Measurements from ENCODE around the gene FGD1. TPM values are rescaled to one million over a fixed set of nuclear protein-coding genes. Genes with fewer than 3 reads are reported as not detected.

The FGD1 gene
- total RNA-seq, 2 donors from 2014 or later = 23.9 to 46.0 TPM

DNA sequence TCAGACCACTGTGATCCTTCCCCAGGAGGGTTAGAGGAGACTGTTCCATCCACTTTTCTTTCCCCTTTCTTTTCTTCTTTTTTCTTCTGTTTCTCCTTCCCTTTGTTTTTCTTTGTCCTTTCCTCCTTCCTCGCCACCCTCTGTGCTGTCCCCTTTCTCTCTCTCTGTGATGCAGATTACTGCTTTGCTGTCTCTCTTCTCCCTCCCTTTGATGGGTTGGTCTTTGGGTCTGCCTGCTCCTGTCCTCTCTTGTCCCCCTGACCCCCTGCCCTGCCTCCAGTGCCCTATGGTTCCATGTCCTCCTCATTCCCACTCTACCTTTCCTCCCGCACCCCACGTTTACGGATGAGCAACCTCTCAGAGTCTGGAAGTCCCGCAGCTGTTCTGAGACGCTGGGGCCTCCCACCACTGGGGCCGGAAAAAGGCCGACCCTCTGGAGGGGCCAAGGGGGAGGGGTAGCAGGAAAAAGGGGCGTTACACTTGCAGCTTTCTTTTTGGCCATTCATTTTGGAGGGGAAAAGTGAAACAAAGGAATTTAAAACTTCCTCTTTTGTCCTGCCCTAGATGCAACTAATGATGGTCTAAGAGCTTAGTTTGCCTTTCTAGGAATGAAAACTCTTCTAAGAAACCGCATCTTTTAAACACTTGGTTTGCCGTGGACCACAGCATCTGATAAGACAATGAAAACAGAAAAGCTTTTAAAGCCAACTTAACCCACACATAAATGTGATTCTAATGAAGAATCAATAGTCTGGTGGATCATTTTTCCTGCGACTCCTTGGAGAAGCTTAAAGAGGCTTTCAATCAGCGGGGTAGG lies 80.3 kb downstream of the FGD1 start:
- peak overlapping the region; percentile 64 for H3K27ac Mint-ChIP-seq
- no peak overlapping the region for H3K9ac ChIP-seq (ENCODE audit: extremely low read depth, low read length, poor library complexity, severe bottlenecking)
- no peaks in the 10 kb centered on the region for H3K27me3 ChIP-seq (ENCODE audit: control insufficient read depth, insufficient read depth, low read length, poor library complexity, severe bottlenecking)
- peak; percentile 66 for DNase-seq
- H3K9me3 ChIP-seq (ENCODE audit: control insufficient read depth, low read length) = no peaks in the 10 kb centered on the region
- no peaks in the 10 kb centered on the region for H3K4me1 ChIP-seq (ENCODE audit: control insufficient read depth, insufficient read depth, low read length)
- peak overlapping the region; percentile 22 for H3K4me3 Mint-ChIP-seq
- peaks cover 4% of the 10 kb centered on the region for H3K4me1 Mint-ChIP-seq
- no peak overlapping the region for H3K27ac ChIP-seq (ENCODE audit: low read depth, low read length)
- H3K9me3 Mint-ChIP-seq = peaks cover 66% of the 10 kb centered on the region
- no peak overlapping the region for H3K4me3 ChIP-seq (ENCODE audit: low read length)
- 61 to 80% methylated on average over 1 to 11 of the region's 13 CpGs for WGBS, 2 experiments (ENCODE audit: insufficient coverage in 1 of 2, insufficient read length in 1 of 2)
- H3K36me3 Mint-ChIP-seq (ENCODE audit: low read depth) = no peaks in the 10 kb centered on the region
- TF ChIP-seq, protein P1, sequence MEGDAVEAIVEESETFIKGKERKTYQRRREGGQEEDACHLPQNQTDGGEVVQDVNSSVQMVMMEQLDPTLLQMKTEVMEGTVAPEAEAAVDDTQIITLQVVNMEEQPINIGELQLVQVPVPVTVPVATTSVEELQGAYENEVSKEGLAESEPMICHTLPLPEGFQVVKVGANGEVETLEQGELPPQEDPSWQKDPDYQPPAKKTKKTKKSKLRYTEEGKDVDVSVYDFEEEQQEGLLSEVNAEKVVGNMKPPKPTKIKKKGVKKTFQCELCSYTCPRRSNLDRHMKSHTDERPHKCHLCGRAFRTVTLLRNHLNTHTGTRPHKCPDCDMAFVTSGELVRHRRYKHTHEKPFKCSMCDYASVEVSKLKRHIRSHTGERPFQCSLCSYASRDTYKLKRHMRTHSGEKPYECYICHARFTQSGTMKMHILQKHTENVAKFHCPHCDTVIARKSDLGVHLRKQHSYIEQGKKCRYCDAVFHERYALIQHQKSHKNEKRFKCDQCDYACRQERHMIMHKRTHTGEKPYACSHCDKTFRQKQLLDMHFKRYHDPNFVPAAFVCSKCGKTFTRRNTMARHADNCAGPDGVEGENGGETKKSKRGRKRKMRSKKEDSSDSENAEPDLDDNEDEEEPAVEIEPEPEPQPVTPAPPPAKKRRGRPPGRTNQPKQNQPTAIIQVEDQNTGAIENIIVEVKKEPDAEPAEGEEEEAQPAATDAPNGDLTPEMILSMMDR (conservative IDR thresholded peaks at IDR 0.05) = no peak
- no peaks in the 10 kb centered on the region for H3K27me3 Mint-ChIP-seq (ENCODE audit: insufficient read depth)
- H3K36me3 ChIP-seq (ENCODE audit: control insufficient read depth, insufficient read depth, low read length) = no peaks in the 10 kb centered on the region

DNA sequence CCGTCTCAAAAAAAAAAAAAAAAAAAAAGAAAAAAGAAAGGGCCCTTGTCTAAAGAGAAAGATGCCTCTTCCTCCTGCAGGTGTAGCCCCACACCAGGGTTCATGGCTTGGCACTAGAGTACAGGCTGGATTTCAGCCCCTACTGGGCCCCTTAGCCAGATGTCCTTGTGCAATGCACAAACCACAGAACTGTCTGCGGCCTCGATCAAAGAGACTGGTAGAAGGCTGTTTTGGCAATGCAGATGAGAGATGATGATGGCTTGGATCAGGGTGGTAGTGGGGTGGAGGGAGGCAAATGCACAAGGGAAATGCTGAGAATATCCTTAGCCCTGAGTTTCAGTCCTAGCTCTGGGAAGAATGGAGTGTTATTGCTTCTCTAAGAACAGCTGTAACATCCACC lies 82.3 kb downstream of the FGD1 start:
- H3K36me3 ChIP-seq (ENCODE audit: control insufficient read depth, insufficient read depth, low read length) = no peaks in the 10 kb centered on the region
- H3K4me1 ChIP-seq (ENCODE audit: control insufficient read depth, insufficient read depth, low read length) = no peaks in the 10 kb centered on the region
- Mint-ChIP-seq H3K4me1 (peaks cover 4% of the 10 kb centered on the region), H3K4me3 (no peak overlapping the region), H3K36me3 (ENCODE audit: low read depth) (no peaks in the 10 kb centered on the region), H3K9me3 (peaks cover 60% of the 10 kb centered on the region), H3K27me3 (ENCODE audit: insufficient read depth) (no peaks in the 10 kb centered on the region), H3K27ac (no peak overlapping the region)
- TF ChIP-seq, protein P1 (conservative IDR thresholded peaks at IDR 0.05) = no peak
- no peak for DNase-seq
- no peak overlapping the region for H3K4me3 ChIP-seq (ENCODE audit: low read length)
- WGBS, 2 experiments (ENCODE audit: insufficient coverage in 1 of 2, insufficient read length in 1 of 2) = 98 to 100% methylated on average over 1 to 3 of the region's 3 CpGs
- no peaks in the 10 kb centered on the region for H3K9me3 ChIP-seq (ENCODE audit: control insufficient read depth, low read length)
- no peak overlapping the region for H3K27ac ChIP-seq (ENCODE audit: low read depth, low read length)
- no peaks in the 10 kb centered on the region for H3K27me3 ChIP-seq (ENCODE audit: control insufficient read depth, insufficient read depth, low read length, poor library complexity, severe bottlenecking)
- H3K9ac ChIP-seq (ENCODE audit: extremely low read depth, low read length, poor library complexity, severe bottlenecking) = no peak overlapping the region

DNA sequence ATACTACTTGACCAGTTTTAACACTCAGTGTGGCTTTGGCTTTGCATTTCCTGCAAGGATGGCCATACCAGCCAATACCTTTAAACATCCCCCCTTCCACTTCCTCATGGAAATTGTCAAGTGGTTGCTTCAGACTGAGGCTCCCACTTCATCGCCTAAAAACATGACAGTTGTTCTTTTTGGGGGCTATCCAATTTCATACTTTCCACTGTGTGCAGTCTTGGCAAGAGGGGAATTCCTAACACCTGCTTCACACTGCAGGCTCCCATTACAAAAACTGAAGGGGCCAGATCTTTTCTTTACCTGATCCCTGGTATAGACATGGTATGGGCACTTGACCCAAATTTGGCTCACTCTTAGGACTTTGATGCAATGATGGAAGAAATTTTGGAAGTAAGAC lies 84.3 kb downstream of the FGD1 start:
- H3K4me1 Mint-ChIP-seq = peaks cover 6% of the 10 kb centered on the region
- DNase-seq = no peak
- H3K9ac ChIP-seq (ENCODE audit: extremely low read depth, low read length, poor library complexity, severe bottlenecking) = no peak overlapping the region
- H3K27me3 ChIP-seq (ENCODE audit: control insufficient read depth, insufficient read depth, low read length, poor library complexity, severe bottlenecking) = no peaks in the 10 kb centered on the region
- H3K27ac Mint-ChIP-seq = no peak overlapping the region
- no peaks in the 10 kb centered on the region for H3K9me3 ChIP-seq (ENCODE audit: control insufficient read depth, low read length)
- no peak overlapping the region for H3K4me3 Mint-ChIP-seq
- H3K27me3 Mint-ChIP-seq (ENCODE audit: insufficient read depth) = no peaks in the 10 kb centered on the region
- WGBS, 2 experiments (ENCODE audit: insufficient coverage in 1 of 2, insufficient read length in 1 of 2) = 100% methylated on average over 1 of the region's 1 CpG; no CpG with 5 or more reads in 1 of the 2 experiments
- TF ChIP-seq, protein P1 (conservative IDR thresholded peaks at IDR 0.05) = no peak
- peaks cover 5% of the 10 kb centered on the region for H3K4me1 ChIP-seq (ENCODE audit: control insufficient read depth, insufficient read depth, low read length)
- H3K27ac ChIP-seq (ENCODE audit: low read depth, low read length) = no peak overlapping the region
- peaks cover 64% of the 10 kb centered on the region for H3K9me3 Mint-ChIP-seq
- no peak overlapping the region for H3K4me3 ChIP-seq (ENCODE audit: low read length)
- no peaks in the 10 kb centered on the region for H3K36me3 Mint-ChIP-seq (ENCODE audit: low read depth)
- no peaks in the 10 kb centered on the region for H3K36me3 ChIP-seq (ENCODE audit: control insufficient read depth, insufficient read depth, low read length)
